Endodermal cell (in vitro differentiated cells): ENCODE results near the gene USP48. TPM values are rescaled to one million over a fixed set of nuclear protein-coding genes. Genes with fewer than 3 reads are reported as not detected.

Experiments
- DNase-seq: peaks from one replicate; pipeline ENCODE4 v3.0.0-alpha.2; 2017
- H3K27ac ChIP-seq: 2 replicates; pipeline ENCODE4 v1.5.1; 2013; ENCODE audit warnings: mild to moderate bottlenecking, low read depth, low read length, moderate library complexity
- H3K27me3 ChIP-seq: 2 replicates; pipeline ENCODE4 v1.6.1; 2013; ENCODE audit warnings: mild to moderate bottlenecking, low read length, moderate library complexity; ENCODE audit not compliant: insufficient read depth, control insufficient read depth, poor library complexity, severe bottlenecking
- H3K36me3 ChIP-seq: 2 replicates; pipeline ENCODE4 v1.7.0; 2013; ENCODE audit warnings: mild to moderate bottlenecking, low read length, moderate library complexity; ENCODE audit not compliant: control insufficient read depth, insufficient read depth
- H3K4me1 ChIP-seq: one replicate; pipeline ENCODE4 v1.7.0; 2013; ENCODE audit warnings: low read length; ENCODE audit not compliant: control insufficient read depth, insufficient read depth
- H3K4me3 ChIP-seq: 2 replicates; pipeline ENCODE4 v1.5.1; 2013; ENCODE audit warnings: mild to moderate bottlenecking, low read length, moderate library complexity
- H3K9ac ChIP-seq: 2 replicates; pipeline ENCODE4 v1.6.1; 2013; ENCODE audit warnings: mild to moderate bottlenecking, low read length, moderate library complexity; ENCODE audit not compliant: poor library complexity, severe bottlenecking; ENCODE audit errors: extremely low read depth
- H3K9me3 ChIP-seq: 2 replicates; pipeline ENCODE4 v1.6.1; 2013; ENCODE audit warnings: mild to moderate bottlenecking, low read length, moderate library complexity; ENCODE audit not compliant: control insufficient read depth
- H3K27ac Mint-ChIP-seq: 2 replicates; pipeline ENCODE4 v1.8.0; 2020; ENCODE audit warnings: mixed read lengths
- H3K27me3 Mint-ChIP-seq: 2 replicates; pipeline ENCODE4 v1.8.0; 2021; ENCODE audit warnings: mild to moderate bottlenecking, mixed read lengths; ENCODE audit not compliant: insufficient read depth
- H3K36me3 Mint-ChIP-seq: 2 replicates; pipeline ENCODE4 v1.8.0; 2020; ENCODE audit warnings: low read depth, mixed read lengths
- H3K4me1 Mint-ChIP-seq: 2 replicates; pipeline ENCODE4 v1.8.0; 2020; ENCODE audit warnings: mixed read lengths
- H3K4me3 Mint-ChIP-seq: 2 replicates; pipeline ENCODE4 v1.8.0; 2020; ENCODE audit warnings: mild to moderate bottlenecking, moderate library complexity, mixed read lengths
- H3K9me3 Mint-ChIP-seq: 2 replicates; pipeline ENCODE4 v1.8.0; 2020; ENCODE audit warnings: mild to moderate bottlenecking, mixed read lengths
- CTCF ChIP-seq: fragments of 200-600 bp; sonication (generic); conservative IDR thresholded peaks from 2 replicates; pipeline ENCODE4 v1.5.0; 2021; ENCODE audit warnings: antibody characterized with exemption, mild to moderate bottlenecking
- WGBS, 2 experiments: methylation state at CpG; one replicate each; pipeline versions ENCODE4 v1.1.5 to v1.1.7; 2013; ENCODE audit warnings: missing lambda C conversion rate in 2 of 2, mixed read lengths in 1 of 2; ENCODE audit not compliant: insufficient coverage in 1 of 2, insufficient read length in 1 of 2; 5-methylcytosine and 5-hydroxymethylcytosine counted together
- total RNA-seq, 2 donors: library from RNA; stranded (reverse); fragmentation: NEBNext Ultra II Directional in 1 of 2; extraction: Animal tissue kit (Norgen Biotek cat#: 25700) in 1 of 2; gene quantifications; 2 replicates in 1 of 2; 3 replicates in 1 of 2; pipeline ENCODE4 v1.2.1, GENCODE V29; 2021

The USP48 gene
- total RNA-seq, 2 donors from 2014 or later, result 73.8 to 78.6 TPM

GRCh38 chr1:21759818-21760217 lies 23.1 kb downstream of the USP48 start:
- Histone ChIP-seq H3K27ac (no peak overlapping the region), H3K27me3 (no peaks in the 10 kb centered on the region), H3K36me3 (peaks cover 15% of the 10 kb centered on the region), H3K4me1 (peaks cover 2% of the 10 kb centered on the region), H3K9me3 (no peaks in the 10 kb centered on the region), H3K4me3 (no peak overlapping the region), H3K9ac (no peak overlapping the region)
- peaks cover 10% of the 10 kb centered on the region for H3K36me3 Mint-ChIP-seq
- no peak for TF ChIP-seq CTCF
- H3K4me3 Mint-ChIP-seq, result no peak overlapping the region
- no peak for DNase-seq
- H3K9me3 Mint-ChIP-seq, result no peaks in the 10 kb centered on the region
- no peaks in the 10 kb centered on the region for H3K27me3 Mint-ChIP-seq
- peaks cover 22% of the 10 kb centered on the region for H3K4me1 Mint-ChIP-seq
- 88% methylated on average over 2 of the region's 2 CpGs; no CpG with 5 or more reads in 1 of the 2 experiments for WGBS, 2 experiments
- H3K27ac Mint-ChIP-seq, result peak overlapping the region; percentile 27

- Histone ChIP-seq H3K27me3 (no peaks in the 10 kb centered on the region), H3K9me3 (no peaks in the 10 kb centered on the region), H3K4me3 (no peak overlapping the region), H3K27ac (no peak overlapping the region), H3K36me3 (peaks cover 21% of the 10 kb centered on the region), H3K9ac (no peak overlapping the region), H3K4me1 (peaks cover 2% of the 10 kb centered on the region)
- no peak for DNase-seq
- Mint-ChIP-seq H3K36me3 (peaks cover 16% of the 10 kb centered on the region), H3K4me3 (no peak overlapping the region), H3K4me1 (peaks cover 18% of the 10 kb centered on the region), H3K9me3 (no peaks in the 10 kb centered on the region), H3K27me3 (no peaks in the 10 kb centered on the region), H3K27ac (no peak overlapping the region)
- WGBS, 2 experiments, result 90% methylated on average over 2 of the region's 2 CpGs; no CpG with 5 or more reads in 1 of the 2 experiments
- TF ChIP-seq CTCF, result no peak
Observed at GRCh38 chr1:21759182-21759581, 23.8 kb downstream of the USP48 start.

GRCh38 chr1:21758614-21759013 lies 24.3 kb downstream of the USP48 start:
- Histone ChIP-seq H3K4me3 (no peak overlapping the region), H3K9ac (no peak overlapping the region), H3K9me3 (no peaks in the 10 kb centered on the region), H3K36me3 (peaks cover 27% of the 10 kb centered on the region), H3K27me3 (no peaks in the 10 kb centered on the region), H3K4me1 (peaks cover 2% of the 10 kb centered on the region), H3K27ac (no peak overlapping the region)
- TF ChIP-seq CTCF, result no peak
- H3K36me3 Mint-ChIP-seq, result peaks cover 19% of the 10 kb centered on the region
- H3K27me3 Mint-ChIP-seq, result no peaks in the 10 kb centered on the region
- H3K27ac Mint-ChIP-seq, result no peak overlapping the region
- no peaks in the 10 kb centered on the region for H3K9me3 Mint-ChIP-seq
- no peak for DNase-seq
- H3K4me1 Mint-ChIP-seq, result peaks cover 16% of the 10 kb centered on the region
- H3K4me3 Mint-ChIP-seq, result no peak overlapping the region
- WGBS, 2 experiments, result 98 to 100% methylated on average over 6 to 8 of the region's 8 CpGs
